ENCODE data around the gene TBC1D22A. TPM values are rescaled to one million over a fixed set of nuclear protein-coding genes. Genes with fewer than 3 reads are reported as not detected.

The TBC1D22A gene
- total RNA-seq, 2 donors from 2014 or later: 21.0 to 27.9 TPM

GRCh38 chr22:47188261-47189055, 426.0 kb downstream of the TBC1D22A start:
- Mint-ChIP-seq H3K4me1 (no peaks in the 10 kb centered on the region), H3K36me3 (ENCODE audit: low read depth) (no peaks in the 10 kb centered on the region), H3K4me3 (no peak overlapping the region), H3K27ac (no peak overlapping the region), H3K27me3 (ENCODE audit: insufficient read depth) (no peaks in the 10 kb centered on the region), H3K9me3 (peaks cover 54% of the 10 kb centered on the region)
- Histone ChIP-seq H3K27ac (ENCODE audit: low read depth, low read length) (no peak overlapping the region), H3K4me3 (ENCODE audit: low read length) (no peak overlapping the region), H3K9me3 (ENCODE audit: control insufficient read depth, low read length) (peaks cover 26% of the 10 kb centered on the region), H3K27me3 (ENCODE audit: control insufficient read depth, insufficient read depth, low read length, poor library complexity, severe bottlenecking) (no peaks in the 10 kb centered on the region), H3K36me3 (ENCODE audit: control insufficient read depth, insufficient read depth, low read length) (no peaks in the 10 kb centered on the region), H3K9ac (ENCODE audit: extremely low read depth, low read length, poor library complexity, severe bottlenecking) (no peak overlapping the region), H3K4me1 (ENCODE audit: control insufficient read depth, insufficient read depth, low read length) (no peaks in the 10 kb centered on the region)
- peak; percentile 37 for DNase-seq
- 73 to 79% methylated on average over 10 to 17 of the region's 17 CpGs for WGBS, 2 experiments (ENCODE audit: insufficient coverage in 1 of 2, insufficient read length in 1 of 2)
- no peak for TF ChIP-seq CTCF (conservative IDR thresholded peaks at IDR 0.05)

- H3K27ac Mint-ChIP-seq: no peak overlapping the region
- Histone ChIP-seq H3K9ac (ENCODE audit: extremely low read depth, low read length, poor library complexity, severe bottlenecking) (no peak overlapping the region), H3K36me3 (ENCODE audit: control insufficient read depth, insufficient read depth, low read length) (no peaks in the 10 kb centered on the region), H3K27ac (ENCODE audit: low read depth, low read length) (no peak overlapping the region), H3K4me3 (ENCODE audit: low read length) (no peak overlapping the region), H3K9me3 (ENCODE audit: control insufficient read depth, low read length) (peaks cover 23% of the 10 kb centered on the region), H3K4me1 (ENCODE audit: control insufficient read depth, insufficient read depth, low read length) (no peaks in the 10 kb centered on the region), H3K27me3 (ENCODE audit: control insufficient read depth, insufficient read depth, low read length, poor library complexity, severe bottlenecking) (no peaks in the 10 kb centered on the region)
- no peak overlapping the region for H3K4me3 Mint-ChIP-seq
- H3K27me3 Mint-ChIP-seq (ENCODE audit: insufficient read depth): no peaks in the 10 kb centered on the region
- peaks cover 55% of the 10 kb centered on the region for H3K9me3 Mint-ChIP-seq
- TF ChIP-seq CTCF (conservative IDR thresholded peaks at IDR 0.05): no peak
- no peaks in the 10 kb centered on the region for H3K36me3 Mint-ChIP-seq (ENCODE audit: low read depth)
- 89 to 94% methylated on average over 18 to 34 of the region's 35 CpGs for WGBS, 2 experiments (ENCODE audit: insufficient coverage in 1 of 2, insufficient read length in 1 of 2)
- H3K4me1 Mint-ChIP-seq: no peaks in the 10 kb centered on the region
- DNase-seq: peak; percentile 29
Measured at GRCh38 chr22:47189056-47189916, 426.8 kb downstream of the TBC1D22A start.

GRCh38 chr22:47190276-47190956, 428.0 kb downstream of the TBC1D22A start:
- WGBS, 2 experiments (ENCODE audit: insufficient coverage in 1 of 2, insufficient read length in 1 of 2): 83 to 86% methylated on average over 10 to 23 of the region's 23 CpGs
- no peak overlapping the region for H3K27ac Mint-ChIP-seq
- no peaks in the 10 kb centered on the region for H3K4me1 ChIP-seq (ENCODE audit: control insufficient read depth, insufficient read depth, low read length)

More at GRCh38 chr22:47190276-47190956, 428.0 kb downstream of the TBC1D22A start:
- H3K9ac ChIP-seq (ENCODE audit: extremely low read depth, low read length, poor library complexity, severe bottlenecking): no peak overlapping the region
- H3K4me3 ChIP-seq (ENCODE audit: low read length): no peak overlapping the region
- Mint-ChIP-seq H3K4me3 (no peak overlapping the region), H3K4me1 (no peaks in the 10 kb centered on the region), H3K9me3 (peaks cover 54% of the 10 kb centered on the region), H3K27me3 (ENCODE audit: insufficient read depth) (no peaks in the 10 kb centered on the region), H3K36me3 (ENCODE audit: low read depth) (no peaks in the 10 kb centered on the region)
- peaks cover 12% of the 10 kb centered on the region for H3K9me3 ChIP-seq (ENCODE audit: control insufficient read depth, low read length)
- H3K27me3 ChIP-seq (ENCODE audit: control insufficient read depth, insufficient read depth, low read length, poor library complexity, severe bottlenecking): no peaks in the 10 kb centered on the region
- no peak for TF ChIP-seq CTCF (conservative IDR thresholded peaks at IDR 0.05)
- H3K36me3 ChIP-seq (ENCODE audit: control insufficient read depth, insufficient read depth, low read length): no peaks in the 10 kb centered on the region
- no peak overlapping the region for H3K27ac ChIP-seq (ENCODE audit: low read depth, low read length)
- peak; percentile 34 for DNase-seq

Data from endodermal cell (in vitro differentiated cells).